GM18870 (cell line): ENCODE measurements around the gene ZNF185.
A peak's percentile ranks its signal among the peaks of the same experiment; 100 is the strongest.

Experiments
- ATAC-seq: cut with Tn5 transposase; IDR thresholded peaks from one replicate; pipeline ENCODE4 v1.9.1; 2021; ENCODE audit warnings: moderate library complexity; ENCODE audit not compliant: unreplicated experiment

The ZNF185 gene

DNA sequence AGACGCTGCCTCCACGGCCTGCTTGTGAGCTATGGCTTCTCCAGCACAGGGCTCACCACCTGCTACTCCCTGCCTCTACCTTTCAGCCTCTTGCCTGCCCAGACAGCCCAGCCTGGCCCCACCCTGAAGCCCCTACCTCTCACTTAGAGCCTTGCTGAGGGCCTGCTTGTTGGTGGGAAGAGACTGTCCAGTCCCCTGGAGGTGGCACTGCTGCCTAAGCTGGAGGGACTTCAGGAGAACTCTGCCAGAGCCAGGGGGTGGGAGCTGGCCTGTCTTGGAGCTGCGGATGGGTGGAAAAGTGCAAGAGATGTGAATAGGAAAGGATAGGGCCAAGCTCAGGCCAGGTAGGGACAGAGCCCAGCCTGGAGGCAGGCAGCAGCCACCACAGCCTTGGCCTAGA lies 2.7 kb upstream of the ZNF185 start:
- no peak for ATAC-seq

DNA sequence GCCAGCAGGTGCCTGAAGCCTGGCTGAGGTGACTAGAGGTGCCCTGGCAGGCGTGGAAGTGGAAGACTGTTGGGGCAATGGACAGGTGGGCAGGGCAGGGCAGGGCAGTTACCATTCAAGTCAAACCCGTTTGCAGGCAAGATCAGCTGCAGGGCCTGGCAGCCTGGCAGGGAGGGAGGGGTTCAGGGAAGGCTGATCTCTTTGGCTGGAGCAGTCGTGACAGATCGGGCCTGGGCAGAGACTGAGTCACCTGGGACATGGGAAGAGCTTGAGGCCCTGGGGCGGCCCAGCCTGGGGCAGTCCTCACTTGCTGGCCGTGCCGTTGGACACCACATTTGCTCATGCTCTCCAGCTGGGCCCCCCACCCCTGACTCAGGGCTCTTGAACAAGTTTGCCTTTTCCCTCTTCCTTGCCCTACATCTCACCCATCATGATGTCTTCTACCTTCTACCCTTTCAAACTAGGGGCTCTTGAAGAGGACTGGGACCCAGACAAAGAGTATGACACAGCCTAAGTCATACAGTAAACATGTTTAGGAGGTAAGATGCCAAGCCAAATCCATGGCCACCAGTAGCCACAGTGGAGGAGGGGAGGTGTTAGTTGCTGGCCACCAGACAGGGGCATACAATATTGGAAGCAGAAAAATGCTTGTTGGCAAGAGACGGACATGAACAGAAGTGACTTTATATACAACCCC lies 2.0 kb upstream of the ZNF185 start:
- ATAC-seq: no peak

DNA sequence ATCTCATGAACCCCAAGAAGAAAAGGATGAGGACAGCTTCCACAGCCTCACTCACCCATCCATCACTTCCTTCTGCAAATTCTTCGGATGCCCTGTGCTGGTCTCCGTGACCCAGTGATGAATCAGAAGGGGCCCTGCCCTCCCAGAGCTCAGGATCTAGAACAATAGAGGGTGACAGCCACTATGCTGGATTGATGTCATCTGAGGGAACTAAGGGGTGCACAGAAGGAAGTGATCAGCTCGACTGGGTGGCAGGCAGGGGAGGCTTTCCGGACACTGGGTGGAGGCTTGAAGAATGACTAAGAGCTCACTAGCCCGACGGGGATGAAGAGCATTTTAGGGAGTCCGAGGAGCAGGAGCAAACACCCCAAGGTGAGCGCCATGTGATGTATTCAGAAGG lies 1.4 kb upstream of the ZNF185 start:
- ATAC-seq: no peak

DNA sequence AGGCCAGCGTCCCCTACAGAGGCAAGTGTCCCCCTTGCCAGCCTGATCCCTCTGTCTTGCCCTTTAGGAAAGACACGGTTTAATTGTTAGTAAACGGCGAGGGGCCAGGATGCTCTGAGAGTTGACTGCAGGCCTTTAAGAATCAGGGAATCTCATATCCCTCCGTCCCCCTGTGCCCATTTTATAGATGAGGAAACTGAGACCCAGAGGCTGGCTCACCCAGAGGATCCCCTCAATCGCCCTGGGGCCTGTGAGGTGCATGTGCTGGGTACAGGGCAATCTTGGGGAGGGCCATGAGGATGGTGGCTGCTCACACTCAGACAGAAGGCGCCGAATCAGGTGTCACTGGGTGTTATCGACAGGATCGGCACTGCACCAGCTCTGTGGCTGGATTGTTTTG lies 575 bp downstream of the ZNF185 start:
- no peak for ATAC-seq

DNA sequence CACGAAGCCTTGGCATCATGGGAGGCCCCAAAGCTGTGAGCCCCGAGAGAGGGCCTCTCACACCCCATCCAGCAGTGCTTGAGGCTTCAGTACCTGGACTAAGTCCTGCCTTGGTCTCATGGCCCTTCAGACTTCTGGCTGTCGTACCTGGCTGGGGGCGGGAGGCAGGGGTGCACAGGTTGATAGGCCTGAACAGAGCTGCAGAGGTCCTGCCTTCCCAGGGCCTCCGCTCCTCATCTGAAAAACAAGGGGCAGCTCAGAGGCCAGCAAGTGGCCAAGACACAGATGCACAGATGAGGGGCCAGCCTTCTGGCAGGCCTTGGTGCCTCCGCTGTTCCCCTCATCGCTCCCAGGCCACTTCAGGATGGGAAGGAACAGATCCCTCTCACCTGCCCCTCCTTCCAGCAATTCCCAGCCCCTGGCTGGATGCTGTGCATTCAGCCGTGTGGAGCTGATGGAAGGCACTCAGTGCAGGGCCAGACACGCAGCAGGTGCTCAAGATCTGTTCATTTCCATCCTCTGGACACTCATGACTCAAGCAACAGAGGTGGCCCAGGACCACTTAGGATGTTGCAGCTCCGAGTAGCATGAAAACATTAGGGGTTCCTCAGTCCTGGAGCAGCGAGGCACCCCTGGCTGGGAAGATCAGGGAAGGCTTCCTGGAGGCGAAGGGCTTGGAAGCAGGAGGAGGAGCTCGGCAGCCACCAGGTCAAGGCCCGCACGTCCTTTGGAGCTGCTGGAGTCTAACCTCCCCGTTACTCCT lies 1.4 kb downstream of the ZNF185 start:
- ATAC-seq: no peak

DNA sequence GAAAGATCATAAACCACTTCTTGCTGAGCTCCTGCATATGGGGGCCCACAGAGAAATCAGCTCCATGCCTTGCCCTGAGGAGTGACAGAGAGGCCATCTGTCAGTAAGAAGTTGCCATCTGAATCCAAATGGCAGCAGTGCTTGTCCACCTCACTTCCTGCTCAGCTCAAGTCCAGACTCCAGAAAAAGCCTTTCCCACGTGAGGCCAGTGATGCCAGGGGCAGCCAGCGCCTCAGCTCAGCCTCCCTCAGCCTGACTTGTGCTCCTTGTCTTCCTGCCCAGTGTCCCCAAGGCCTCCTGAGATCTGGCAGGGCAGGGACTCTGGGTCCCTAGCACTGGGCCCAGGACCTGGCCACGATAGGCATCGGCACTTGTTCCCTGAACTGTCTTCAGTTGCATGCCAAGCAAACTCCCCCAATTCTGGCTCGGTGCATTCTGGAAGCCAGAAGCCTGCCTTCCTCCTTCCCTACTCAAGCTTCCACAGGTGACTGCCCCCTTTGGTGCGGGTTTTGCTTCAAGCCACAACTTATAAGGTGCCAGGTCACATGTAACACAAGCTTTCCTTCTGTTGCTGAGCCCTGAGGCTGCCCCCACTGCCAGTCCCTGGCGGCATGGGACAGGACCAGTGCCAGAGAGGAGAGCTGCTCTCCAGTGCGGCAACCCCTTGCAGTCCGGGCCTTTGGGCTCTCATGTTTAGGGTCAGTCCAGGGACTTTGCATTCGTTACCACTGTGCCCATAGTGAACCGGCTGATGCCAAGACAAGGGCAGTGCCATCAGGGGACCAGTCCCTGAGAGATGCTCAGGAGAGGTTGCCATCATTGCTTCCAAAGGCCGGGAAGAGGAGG lies 2.2 kb downstream of the ZNF185 start:
- no peak for ATAC-seq

DNA sequence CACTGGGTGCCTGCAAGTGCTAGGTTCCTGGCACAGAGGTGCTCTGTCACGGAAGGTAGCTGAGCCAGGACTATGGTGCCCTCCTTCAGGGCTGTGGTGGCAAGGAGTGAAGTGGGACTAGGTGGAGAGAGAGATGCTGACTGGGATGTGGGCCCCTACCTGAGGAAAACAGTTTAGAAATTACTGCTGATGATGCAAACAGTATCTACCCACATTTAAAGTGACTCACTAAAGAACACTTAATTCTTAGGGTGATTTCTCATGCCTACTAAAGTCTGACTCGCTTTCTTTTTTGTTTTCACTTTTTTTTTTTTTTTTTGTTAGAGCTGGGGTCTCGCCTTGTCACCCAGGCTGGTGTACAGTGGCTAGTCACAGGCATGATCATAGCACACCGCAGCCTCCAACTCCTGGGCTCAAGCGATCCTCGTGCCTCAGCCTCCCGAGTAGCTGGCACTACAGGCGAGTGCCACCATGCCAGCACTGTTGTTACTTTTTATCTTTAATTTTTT lies 3.1 kb downstream of the ZNF185 start:
- ATAC-seq: no peak

DNA sequence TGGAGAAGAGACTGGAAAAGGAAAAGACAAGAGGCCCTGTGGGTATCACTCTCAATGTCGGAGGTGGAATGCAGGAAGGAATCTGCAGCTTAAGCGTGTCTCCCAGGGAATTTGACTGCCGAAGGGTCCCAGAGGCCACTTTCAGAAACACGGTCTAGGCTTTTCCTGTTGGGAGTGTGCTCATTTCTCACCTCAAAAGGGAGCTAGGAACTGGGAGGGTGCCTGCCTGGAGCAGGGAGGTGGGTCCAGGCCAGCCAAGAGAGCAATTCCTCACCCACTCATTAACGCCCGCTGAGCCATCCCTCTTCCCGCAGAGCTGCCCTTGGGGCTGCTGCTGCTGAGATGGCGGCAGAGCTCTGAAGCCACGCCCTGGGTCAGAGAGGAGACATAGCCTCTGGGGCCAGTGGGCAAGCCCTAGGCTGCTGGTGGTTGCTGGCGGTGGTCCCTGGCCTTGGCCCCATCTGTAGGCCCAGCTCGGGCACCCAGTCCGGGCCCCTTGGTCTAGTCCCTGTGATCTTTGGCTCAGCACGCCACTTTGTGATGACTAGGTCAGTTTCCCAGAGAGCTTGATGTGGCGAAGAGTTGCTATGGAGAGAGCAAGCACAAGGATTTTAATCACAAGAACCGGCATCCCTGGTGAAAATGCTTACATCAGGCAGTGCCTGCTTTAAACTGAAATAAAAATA lies 4.1 kb downstream of the ZNF185 start:
- no peak for ATAC-seq

DNA sequence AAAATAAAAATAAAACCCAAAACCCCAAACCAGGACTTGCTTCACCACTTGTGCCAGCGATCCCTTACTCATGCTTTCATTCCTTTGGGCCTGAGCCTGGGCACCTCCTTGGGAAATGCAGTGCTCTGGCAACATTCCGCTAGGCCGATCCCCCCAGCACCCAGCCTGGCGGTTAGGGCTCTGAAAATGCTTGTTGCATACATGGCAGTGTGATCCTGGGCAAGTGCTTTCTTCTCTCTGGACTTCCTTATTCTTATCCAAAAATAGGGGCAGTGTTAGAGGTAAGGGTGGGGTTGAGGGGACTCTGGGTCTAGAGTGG lies 4.6 kb downstream of the ZNF185 start:
- ATAC-seq: no peak

DNA sequence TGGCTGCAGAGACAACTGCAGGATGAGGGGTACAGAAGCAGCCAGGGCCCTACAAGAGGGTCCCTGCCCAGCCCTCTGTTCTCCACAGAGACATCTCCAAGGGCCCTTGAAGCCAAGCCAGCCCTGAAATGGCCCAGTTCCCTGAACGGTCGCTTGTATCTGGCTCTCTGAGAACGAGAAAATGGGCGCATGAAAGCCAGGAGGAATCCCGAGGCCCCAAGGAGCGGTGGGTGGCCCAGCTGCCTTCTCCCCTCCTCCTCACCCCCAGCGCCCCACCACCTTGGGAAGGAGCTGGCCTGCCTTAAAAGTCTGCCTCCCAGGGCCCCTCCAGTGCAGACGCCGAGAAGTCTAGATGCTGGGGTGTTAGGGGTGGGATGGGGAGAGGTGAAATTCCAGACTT lies 5.7 kb downstream of the ZNF185 start:
- ATAC-seq: no peak

DNA sequence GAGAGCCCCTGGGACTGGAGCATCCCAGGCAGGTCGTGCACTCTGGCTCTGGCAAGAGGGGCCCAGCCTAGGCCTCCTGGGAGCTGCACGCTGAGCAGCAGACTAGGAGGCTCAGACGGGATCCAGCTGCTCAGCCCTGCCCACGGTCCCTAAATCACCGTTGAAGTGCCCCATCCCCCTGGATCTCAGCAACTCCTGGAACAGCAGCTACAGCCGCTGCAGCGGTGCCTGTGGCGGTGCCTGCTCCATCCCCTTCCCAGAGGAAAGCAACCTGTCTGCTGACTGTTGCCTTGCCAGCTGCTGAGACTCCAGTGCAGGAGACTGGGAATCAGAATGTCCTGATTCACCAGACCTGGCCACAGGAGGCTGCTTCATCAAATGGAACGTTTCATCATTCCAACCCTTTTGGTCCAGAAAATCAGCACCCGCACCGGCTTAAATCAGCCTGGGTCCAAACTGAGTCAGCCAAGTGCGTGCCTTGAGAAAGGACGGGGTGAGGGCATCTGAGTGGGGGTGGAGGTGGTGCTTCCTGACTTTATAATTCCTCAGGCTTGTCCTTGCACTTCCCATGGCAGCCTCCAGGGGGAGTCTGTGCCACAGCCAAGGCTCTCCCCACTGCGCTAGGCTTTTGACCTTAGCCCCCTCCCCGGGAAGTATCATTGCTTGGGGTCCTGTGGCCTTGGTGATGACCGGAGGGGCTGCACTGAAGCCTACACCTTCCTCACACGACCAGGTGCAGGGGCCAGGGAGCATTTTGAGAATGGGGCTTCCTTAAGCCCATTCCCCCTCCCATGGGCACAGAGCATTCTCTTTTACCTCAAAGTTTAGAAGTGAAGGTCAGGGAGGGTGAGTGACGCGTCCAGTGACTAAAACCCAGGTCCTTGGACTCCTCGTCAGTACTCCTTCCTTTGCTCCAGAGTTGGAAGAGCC lies 6.5 kb downstream of the ZNF185 start:
- peak; percentile 50 for ATAC-seq

DNA sequence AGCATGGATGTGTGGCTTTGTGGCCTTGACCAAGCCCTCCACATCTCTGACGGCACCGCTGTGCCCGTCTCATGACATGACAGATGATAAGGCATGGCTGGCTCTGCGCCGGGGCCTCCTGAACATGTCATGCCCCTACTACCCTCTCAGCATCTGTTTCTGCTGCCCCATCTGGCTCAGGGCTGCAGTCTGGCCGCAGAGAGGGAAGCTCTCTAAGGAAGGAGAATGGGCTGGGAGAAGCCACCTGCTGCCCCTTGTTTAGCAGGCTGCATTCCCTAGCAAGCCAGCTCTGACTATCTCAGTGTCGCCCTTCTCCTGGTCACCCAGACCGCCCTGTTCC lies 7.2 kb downstream of the ZNF185 start:
- no peak for ATAC-seq

DNA sequence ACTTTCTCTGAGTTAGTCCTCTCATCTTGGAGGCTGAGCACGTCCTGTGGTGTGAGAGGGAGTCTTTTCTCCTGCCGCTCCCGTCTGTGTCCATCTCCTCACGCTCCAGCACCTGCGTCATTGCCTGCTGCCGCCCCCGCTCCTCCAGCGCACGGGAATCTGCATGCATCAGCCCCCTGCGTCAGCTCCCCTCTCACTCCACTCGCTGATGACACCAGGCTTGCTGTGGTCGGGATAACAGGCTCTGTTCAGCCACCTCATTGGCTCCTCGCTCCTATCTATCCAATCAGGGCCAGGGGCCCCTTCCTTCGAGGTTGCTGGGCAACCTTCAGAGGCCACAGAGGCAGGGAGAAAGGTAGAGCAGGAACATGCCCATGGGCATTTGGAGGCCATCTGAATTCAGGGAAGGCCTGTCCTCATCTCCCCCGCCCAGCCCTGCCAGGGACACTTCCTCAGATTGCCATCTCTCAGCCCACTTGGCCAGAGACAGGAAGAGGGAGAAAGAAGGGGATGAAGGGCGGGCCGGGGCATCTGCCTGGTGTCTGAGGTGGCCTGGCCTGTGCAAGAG lies 9.3 kb downstream of the ZNF185 start:
- ATAC-seq: no peak

DNA sequence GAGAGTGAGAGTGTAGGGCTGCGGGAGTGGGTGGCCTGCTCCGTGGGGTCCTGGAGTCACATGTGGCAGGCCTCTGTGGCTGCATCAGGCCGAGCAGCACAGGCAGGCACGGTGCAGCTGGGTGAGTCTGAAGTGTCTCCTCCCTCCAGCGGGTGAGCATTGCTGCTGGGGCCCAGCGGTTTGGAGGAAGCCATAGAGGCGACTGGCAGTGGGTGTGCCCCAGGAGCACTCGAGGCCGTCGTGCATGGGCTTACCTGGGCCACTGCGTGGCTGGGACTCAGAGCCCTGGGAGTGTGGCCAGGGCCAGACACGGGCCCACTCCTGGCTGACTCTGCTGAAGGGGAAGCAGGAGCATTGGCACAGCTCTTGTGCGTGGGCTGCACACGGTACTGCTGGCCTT lies 10.6 kb downstream of the ZNF185 start:
- no peak for ATAC-seq

DNA sequence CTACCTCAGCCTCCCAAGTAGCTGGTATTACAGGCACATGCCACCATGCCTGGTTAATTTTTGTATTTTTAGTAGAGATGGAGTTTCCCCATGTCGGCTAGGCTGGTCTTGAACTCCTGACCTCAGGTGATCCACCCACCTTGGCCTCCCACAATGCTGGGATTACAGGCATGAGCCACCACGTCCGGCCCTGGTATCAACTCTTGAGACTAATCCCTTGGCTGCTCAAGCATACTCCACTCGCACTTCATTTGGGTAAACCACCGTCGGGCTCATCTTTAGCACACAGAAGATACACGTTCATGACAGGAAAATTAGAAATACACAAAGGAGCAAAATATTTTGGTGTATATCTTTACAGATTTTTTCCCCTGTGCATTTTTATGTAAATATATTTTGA lies 12.2 kb downstream of the ZNF185 start:
- peak; percentile 58 for ATAC-seq

DNA sequence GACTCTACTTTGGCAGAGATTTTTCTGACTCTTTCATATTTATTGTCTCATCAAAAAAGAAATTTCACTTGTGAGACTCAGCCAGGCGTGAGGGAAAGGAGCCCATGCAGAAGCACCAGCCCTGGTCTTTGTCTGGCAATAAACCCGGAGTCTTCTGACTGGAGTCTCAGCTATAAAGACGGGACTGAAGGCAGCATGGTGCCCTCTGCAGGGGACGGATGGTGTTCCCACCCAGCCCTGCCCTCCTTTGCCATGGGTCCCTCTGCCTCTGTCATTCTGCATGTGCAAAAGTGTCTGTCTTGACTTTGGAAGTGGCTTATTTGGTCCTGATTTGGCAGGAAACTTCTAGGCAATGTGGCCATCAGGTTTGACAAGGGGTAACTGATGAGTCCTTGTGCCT lies 14.2 kb downstream of the ZNF185 start:
- ATAC-seq: no peak

DNA sequence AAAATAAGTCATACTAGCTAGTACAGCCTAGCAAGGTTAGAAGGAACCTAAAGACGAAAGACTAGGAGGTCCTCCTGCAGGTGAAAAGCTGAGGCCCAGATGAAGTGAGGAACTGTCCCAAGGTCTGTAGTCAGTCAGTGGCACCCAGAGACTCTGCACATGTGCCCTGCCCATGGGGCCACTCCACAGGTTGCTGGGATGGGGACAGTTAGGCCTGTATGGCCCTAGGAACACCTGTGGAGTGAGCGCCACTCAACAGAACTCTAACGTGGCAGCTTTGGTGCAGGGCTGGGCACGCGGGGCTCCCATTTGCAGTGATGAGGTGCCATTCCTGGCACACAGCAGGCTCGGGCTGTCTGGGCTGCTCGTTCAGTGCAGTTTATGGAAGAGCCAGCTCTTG lies 14.8 kb downstream of the ZNF185 start:
- ATAC-seq: no peak

DNA sequence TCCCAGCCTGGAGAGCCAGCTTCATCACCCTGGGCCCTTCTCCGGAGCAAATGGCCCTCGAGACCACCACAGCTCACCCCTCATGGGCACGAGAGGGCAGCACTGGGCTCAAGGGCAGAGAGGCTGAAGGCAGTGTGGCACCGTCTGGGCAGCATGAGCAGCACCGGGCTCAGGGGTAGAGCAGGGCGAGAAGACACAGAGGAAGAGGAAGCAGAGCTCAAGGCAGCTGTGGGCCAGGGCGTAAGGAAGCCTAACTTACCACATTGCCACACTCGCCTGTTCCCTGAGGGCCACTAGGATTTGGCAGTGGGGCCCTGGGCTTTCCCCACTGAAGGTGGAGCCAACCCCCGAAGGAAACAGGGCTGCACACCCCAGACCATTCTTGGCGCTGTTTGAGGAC lies 15.5 kb downstream of the ZNF185 start:
- ATAC-seq: no peak

DNA sequence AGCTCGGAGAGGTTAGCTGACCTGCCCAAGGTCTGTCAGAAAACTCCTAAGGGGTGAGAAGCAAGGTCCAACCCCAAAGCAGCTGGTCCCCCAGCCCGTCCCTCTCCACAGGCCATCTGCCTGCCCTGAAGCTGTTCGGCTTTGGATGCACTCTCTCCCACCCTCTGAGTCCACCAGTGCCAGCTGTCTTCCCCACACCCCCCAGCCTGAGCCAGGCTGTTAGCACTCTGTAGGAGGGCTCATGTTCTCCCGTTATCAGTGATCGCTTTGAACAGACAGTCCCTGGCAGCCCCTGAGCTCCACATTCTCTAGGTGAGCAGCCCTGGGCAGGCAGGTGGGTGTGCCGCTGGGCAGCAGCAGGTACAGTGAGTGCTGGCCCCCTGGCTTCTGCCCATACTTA lies 16.0 kb downstream of the ZNF185 start:
- ATAC-seq: no peak
